ENCODE results near the gene TNFRSF19.

DNA sequence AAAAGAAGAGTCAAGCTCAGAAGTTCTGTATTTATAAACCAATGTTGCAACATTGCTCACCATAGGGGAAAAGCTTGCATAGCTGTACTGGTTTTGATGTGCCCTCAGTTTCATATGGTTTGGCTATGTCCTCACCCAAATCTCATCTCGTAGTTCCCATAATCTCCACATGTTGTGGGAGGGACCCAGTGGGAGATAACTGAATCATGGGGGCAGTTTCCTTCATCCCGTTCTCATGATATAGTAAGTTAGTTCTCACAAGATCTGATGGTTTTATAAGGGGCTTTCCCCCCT lies 73.9 kb downstream of the TNFRSF19 start:
- no peak for TF ChIP-seq TCF7 (IDR thresholded peaks at IDR 0.05; ENCODE audit: borderline replicate concordance)
- no peak for TF ChIP-seq EZH2 (IDR thresholded peaks at IDR 0.05; ENCODE audit: borderline replicate concordance, control insufficient read depth, low read depth, low read length)
- TF ChIP-seq, protein P1, sequence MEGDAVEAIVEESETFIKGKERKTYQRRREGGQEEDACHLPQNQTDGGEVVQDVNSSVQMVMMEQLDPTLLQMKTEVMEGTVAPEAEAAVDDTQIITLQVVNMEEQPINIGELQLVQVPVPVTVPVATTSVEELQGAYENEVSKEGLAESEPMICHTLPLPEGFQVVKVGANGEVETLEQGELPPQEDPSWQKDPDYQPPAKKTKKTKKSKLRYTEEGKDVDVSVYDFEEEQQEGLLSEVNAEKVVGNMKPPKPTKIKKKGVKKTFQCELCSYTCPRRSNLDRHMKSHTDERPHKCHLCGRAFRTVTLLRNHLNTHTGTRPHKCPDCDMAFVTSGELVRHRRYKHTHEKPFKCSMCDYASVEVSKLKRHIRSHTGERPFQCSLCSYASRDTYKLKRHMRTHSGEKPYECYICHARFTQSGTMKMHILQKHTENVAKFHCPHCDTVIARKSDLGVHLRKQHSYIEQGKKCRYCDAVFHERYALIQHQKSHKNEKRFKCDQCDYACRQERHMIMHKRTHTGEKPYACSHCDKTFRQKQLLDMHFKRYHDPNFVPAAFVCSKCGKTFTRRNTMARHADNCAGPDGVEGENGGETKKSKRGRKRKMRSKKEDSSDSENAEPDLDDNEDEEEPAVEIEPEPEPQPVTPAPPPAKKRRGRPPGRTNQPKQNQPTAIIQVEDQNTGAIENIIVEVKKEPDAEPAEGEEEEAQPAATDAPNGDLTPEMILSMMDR (IDR thresholded peaks at IDR 0.05 in 2 of 3, conservative IDR thresholded peaks at IDR 0.05 in 1 of 3; ENCODE audit: control insufficient read depth in 2 of 3, extremely low read depth in 1 of 3, insufficient read depth in 1 of 3, low read depth in 3 of 3, low read length in 3 of 3), result no peak
- TF ChIP-seq, protein P2, sequence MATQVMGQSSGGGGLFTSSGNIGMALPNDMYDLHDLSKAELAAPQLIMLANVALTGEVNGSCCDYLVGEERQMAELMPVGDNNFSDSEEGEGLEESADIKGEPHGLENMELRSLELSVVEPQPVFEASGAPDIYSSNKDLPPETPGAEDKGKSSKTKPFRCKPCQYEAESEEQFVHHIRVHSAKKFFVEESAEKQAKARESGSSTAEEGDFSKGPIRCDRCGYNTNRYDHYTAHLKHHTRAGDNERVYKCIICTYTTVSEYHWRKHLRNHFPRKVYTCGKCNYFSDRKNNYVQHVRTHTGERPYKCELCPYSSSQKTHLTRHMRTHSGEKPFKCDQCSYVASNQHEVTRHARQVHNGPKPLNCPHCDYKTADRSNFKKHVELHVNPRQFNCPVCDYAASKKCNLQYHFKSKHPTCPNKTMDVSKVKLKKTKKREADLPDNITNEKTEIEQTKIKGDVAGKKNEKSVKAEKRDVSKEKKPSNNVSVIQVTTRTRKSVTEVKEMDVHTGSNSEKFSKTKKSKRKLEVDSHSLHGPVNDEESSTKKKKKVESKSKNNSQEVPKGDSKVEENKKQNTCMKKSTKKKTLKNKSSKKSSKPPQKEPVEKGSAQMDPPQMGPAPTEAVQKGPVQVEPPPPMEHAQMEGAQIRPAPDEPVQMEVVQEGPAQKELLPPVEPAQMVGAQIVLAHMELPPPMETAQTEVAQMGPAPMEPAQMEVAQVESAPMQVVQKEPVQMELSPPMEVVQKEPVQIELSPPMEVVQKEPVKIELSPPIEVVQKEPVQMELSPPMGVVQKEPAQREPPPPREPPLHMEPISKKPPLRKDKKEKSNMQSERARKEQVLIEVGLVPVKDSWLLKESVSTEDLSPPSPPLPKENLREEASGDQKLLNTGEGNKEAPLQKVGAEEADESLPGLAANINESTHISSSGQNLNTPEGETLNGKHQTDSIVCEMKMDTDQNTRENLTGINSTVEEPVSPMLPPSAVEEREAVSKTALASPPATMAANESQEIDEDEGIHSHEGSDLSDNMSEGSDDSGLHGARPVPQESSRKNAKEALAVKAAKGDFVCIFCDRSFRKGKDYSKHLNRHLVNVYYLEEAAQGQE (IDR thresholded peaks at IDR 0.05; ENCODE audit: low read depth, low read length), result no peak
- TF ChIP-seq, protein P3, sequence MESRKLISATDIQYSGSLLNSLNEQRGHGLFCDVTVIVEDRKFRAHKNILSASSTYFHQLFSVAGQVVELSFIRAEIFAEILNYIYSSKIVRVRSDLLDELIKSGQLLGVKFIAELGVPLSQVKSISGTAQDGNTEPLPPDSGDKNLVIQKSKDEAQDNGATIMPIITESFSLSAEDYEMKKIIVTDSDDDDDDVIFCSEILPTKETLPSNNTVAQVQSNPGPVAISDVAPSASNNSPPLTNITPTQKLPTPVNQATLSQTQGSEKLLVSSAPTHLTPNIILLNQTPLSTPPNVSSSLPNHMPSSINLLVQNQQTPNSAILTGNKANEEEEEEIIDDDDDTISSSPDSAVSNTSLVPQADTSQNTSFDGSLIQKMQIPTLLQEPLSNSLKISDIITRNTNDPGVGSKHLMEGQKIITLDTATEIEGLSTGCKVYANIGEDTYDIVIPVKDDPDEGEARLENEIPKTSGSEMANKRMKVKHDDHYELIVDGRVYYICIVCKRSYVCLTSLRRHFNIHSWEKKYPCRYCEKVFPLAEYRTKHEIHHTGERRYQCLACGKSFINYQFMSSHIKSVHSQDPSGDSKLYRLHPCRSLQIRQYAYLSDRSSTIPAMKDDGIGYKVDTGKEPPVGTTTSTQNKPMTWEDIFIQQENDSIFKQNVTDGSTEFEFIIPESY (IDR thresholded peaks at IDR 0.05), result no peak
- TF ChIP-seq SRF (IDR thresholded peaks at IDR 0.05; ENCODE audit: low read depth in 2 of 2, low read length in 2 of 2), result no peak
- no peak for TF ChIP-seq TARDBP (IDR thresholded peaks at IDR 0.05; ENCODE audit: borderline replicate concordance)
- no peak for TF ChIP-seq MEF2A (IDR thresholded peaks at IDR 0.05; ENCODE audit: insufficient read depth, low read depth, low read length)
- no peak for TF ChIP-seq ZNF24 (IDR thresholded peaks at IDR 0.05)
- TF ChIP-seq, protein P4, sequence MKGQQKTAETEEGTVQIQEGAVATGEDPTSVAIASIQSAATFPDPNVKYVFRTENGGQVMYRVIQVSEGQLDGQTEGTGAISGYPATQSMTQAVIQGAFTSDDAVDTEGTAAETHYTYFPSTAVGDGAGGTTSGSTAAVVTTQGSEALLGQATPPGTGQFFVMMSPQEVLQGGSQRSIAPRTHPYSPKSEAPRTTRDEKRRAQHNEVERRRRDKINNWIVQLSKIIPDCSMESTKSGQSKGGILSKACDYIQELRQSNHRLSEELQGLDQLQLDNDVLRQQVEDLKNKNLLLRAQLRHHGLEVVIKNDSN (IDR thresholded peaks at IDR 0.05; ENCODE audit: borderline replicate concordance, extremely low read length, insufficient read depth, low read depth, low read length), result no peak
- TF ChIP-seq, protein P5, sequence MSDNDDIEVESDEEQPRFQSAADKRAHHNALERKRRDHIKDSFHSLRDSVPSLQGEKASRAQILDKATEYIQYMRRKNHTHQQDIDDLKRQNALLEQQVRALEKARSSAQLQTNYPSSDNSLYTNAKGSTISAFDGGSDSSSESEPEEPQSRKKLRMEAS (IDR thresholded peaks at IDR 0.05; ENCODE audit: low read depth, low read length), result no peak
- no peak for TF ChIP-seq GABPA (IDR thresholded peaks at IDR 0.05; ENCODE audit: low read depth)
- TF ChIP-seq NR2C2 (IDR thresholded peaks at IDR 0.05; ENCODE audit: borderline replicate concordance, control insufficient read depth, insufficient read length, low read depth), result no peak

All from GM12878 (cell line).